LHCN-M2 (cell line): ENCODE data around the gene FAM120B. TPM values are rescaled to one million over a fixed set of nuclear protein-coding genes. Genes with fewer than 3 reads are reported as not detected.
A peak's percentile ranks its signal among the peaks of the same experiment; 100 is the strongest.
"Not testable (repeated sequence)": the region's sequence is repeated elsewhere in the genome, so short reads cannot be mapped to it uniquely, and the experiment has no call there.

ENCODE experiments used
- DNase-seq: peaks from one replicate; pipeline ENCODE4 v3.0.0-alpha.2; 2012; ENCODE audit warnings: low read depth
- total RNA-seq: library from RNA; depleted of rRNA; stranded (reverse); fragments of >200 nt; gene quantifications from 2 replicates; pipeline ENCODE4 v1.2.3, GENCODE V29; 2014

The FAM120B gene
- total RNA-seq, 1 experiment from 2014 or later, result 15.0 TPM

- no peak for DNase-seq
Measured at GRCh38 chr6:170381562-170381961, 75.0 kb downstream of the FAM120B start.

- DNase-seq, result no peak
Measured at GRCh38 chr6:170383466-170384035, 77.0 kb downstream of the FAM120B start.

- no peak for DNase-seq
Measured at GRCh38 chr6:170385506-170385905, 78.9 kb downstream of the FAM120B start.

GRCh38 chr6:170388113-170388512 is 81.6 kb downstream of the FAM120B start:
- DNase-seq, result peak; percentile 60

GRCh38 chr6:170393033-170393432 is 86.5 kb downstream of the FAM120B start:
- no peak for DNase-seq

- DNase-seq, result no peak
Measured at GRCh38 chr6:170393807-170394399, 87.3 kb downstream of the FAM120B start.

- DNase-seq, result no peak
Measured at GRCh38 chr6:170394980-170395379, 88.4 kb downstream of the FAM120B start.

GRCh38 chr6:170398743-170399369 is 92.3 kb downstream of the FAM120B start:
- not testable (repeated sequence) for DNase-seq

GRCh38 chr6:170399955-170400558 is 93.5 kb downstream of the FAM120B start:
- DNase-seq, result not testable (repeated sequence)

- DNase-seq, result peak; percentile 29
Measured at GRCh38 chr6:170402318-170403040, 95.9 kb downstream of the FAM120B start.

- DNase-seq, result peak; percentile 5
Measured at GRCh38 chr6:170403451-170403850, 96.9 kb downstream of the FAM120B start.

GRCh38 chr6:170404036-170404435 is 97.5 kb downstream of the FAM120B start:
- DNase-seq, result no peak

- DNase-seq, result no peak
Measured at GRCh38 chr6:170404697-170405096, 98.1 kb downstream of the FAM120B start.

- peak; percentile 97 for DNase-seq
Measured at GRCh38 chr6:170405311-170405975, 98.9 kb downstream of the FAM120B start.

- no peak for DNase-seq
Measured at GRCh38 chr6:170407200-170407599, 100.6 kb downstream of the FAM120B start.

GRCh38 chr6:170407932-170408331 is 101.4 kb downstream of the FAM120B start:
- DNase-seq, result no peak

- not testable (repeated sequence) for DNase-seq
Measured at GRCh38 chr6:170409746-170410145, 103.2 kb downstream of the FAM120B start.

GRCh38 chr6:170410241-170410640 is 103.7 kb downstream of the FAM120B start:
- DNase-seq, result no peak

- no peak for DNase-seq
Measured at GRCh38 chr6:170415318-170415717, 108.8 kb downstream of the FAM120B start.

GRCh38 chr6:170416303-170416702 is 109.7 kb downstream of the FAM120B start:
- DNase-seq, result no peak

GRCh38 chr6:170416959-170417606 is 110.5 kb downstream of the FAM120B start:
- no peak for DNase-seq
